Heart left ventricle (tissue), 16 donors: Measurements from ENCODE around the gene SHROOM2. TPM values are rescaled to one million over a fixed set of nuclear protein-coding genes. Genes with fewer than 3 reads are reported as not detected.

ENCODE experiments used
- ATAC-seq, 4 donors: fragments of 200-7000 bp; cut with Tn5 transposase; one replicate each; pipeline ENCODE4 v1.9.1; 2020 to 2022; ENCODE audit warnings: moderate library complexity in 4 of 4, mild to moderate bottlenecking in 3 of 4, moderate number of reproducible peaks in 1 of 4
- DNase-seq, 5 donors: peaks; one replicate each; pipeline ENCODE4 v3.0.0-alpha.2; 2020
- H3K27ac ChIP-seq, 12 donors: fragments of 200-600 bp; sonication (generic) in 4 of 12; one replicate each; pipeline versions ENCODE4 v1.5.0 to v1.8.0; 2016 to 2022; ENCODE audit warnings: mild to moderate bottlenecking in 2 of 12
- H3K27me3 ChIP-seq, 9 donors: fragments of 200-600 bp; sonication (generic) in 2 of 9; one replicate each; pipeline versions ENCODE4 v1.5.1 to v1.8.0; 2016 to 2022; ENCODE audit warnings: mild to moderate bottlenecking in 3 of 9
- H3K36me3 ChIP-seq, 9 donors: fragments of 200-600 bp; sonication (generic) in 2 of 9; one replicate each; pipeline versions ENCODE4 v1.5.0 to v1.8.0; 2018 to 2022; ENCODE audit warnings: mild to moderate bottlenecking in 2 of 9
- H3K4me1 ChIP-seq, 12 donors: fragments of 200-600 bp; sonication (generic) in 4 of 12; one replicate each; pipeline versions ENCODE4 v1.5.0 to v1.8.0; 2016 to 2022; ENCODE audit warnings: mild to moderate bottlenecking in 3 of 12
- H3K4me3 ChIP-seq, 12 donors: fragments of 200-600 bp; sonication (generic) in 4 of 12; one replicate each; pipeline versions ENCODE4 v1.5.0 to v1.8.0; 2017 to 2022; ENCODE audit warnings: mild to moderate bottlenecking in 9 of 12, moderate library complexity in 4 of 12
- H3K9me3 ChIP-seq, 12 donors: fragments of 200-600 bp; sonication (generic) in 4 of 12; one replicate each; pipeline versions ENCODE4 v1.5.0 to v1.8.0; 2016 to 2022; ENCODE audit warnings: mild to moderate bottlenecking in 1 of 12
- POLR2A ChIP-seq, 2 donors: fragments of 450-650 bp; IDR thresholded peaks; one replicate each; pipeline ENCODE4 v1.6.1; 2017; ENCODE audit warnings: antibody characterized with exemption in 2 of 2, mild to moderate bottlenecking in 2 of 2, moderate library complexity in 2 of 2
- WGBS, 4 donors: extraction: QIAGEN DNeasy Blood & Tissue Kit in 2 of 4; methylation state at CpG; one replicate each; pipeline versions ENCODE4 v1.1.5 to v1.1.7; 2013 to 2018; 5-methylcytosine and 5-hydroxymethylcytosine counted together
- intact Hi-C, 10 donors: fragments of 100-400 bp; cut with DNase I; formaldehyde crosslinking; loops; one replicate each; pipeline versions ENCODE4 v1.11.1 to v1.14.2; 2022
- polyA plus RNA-seq, 2 donors: library from polyadenylated mRNA; stranded (reverse); fragments of 200-250 nt; gene quantifications; one replicate each; pipeline ENCODE4 v1.2.3, GENCODE V29; 2013
- total RNA-seq, 9 donors: library from RNA; depleted of rRNA in 2 of 9; stranded (reverse); fragments of >200 nt in 2 of 9; fragmentation: NEBNext Ultra II Directional in 3 of 9; extraction: Animal tissue kit (Norgen Biotek cat#: 25700) in 3 of 9; gene quantifications; one replicate each; pipeline versions ENCODE4 v1.1.0 to v1.2.4, GENCODE V29; 2016 to 2023
- TF ChIP-seq, protein P1 (sequence below), 12 donors: fragments of 200-600 bp; sonication (generic) in 4 of 12; IDR thresholded peaks; one replicate each; pipeline versions ENCODE4 v1.5.0 to v1.8.0; 2018 to 2022; ENCODE audit warnings: antibody characterized with exemption in 12 of 12, mild to moderate bottlenecking in 5 of 12
- donor health status: ischemic (EF 13 %, LVEDD 7.1; RV severe dilation, severe dysfunction).
- donor health status: healthy with polysubstance abuse.
- donor health status: DM: no; HTN: yes; CAD: no.
- donor health status: DM: no; HTN: no; CAD: no.
- donor health status: ischemic (EF 25% LVEDD 6.9; RV normal size, moderate dysfunction).
- donor health status: ischemic (EF 25% LVEDD 5.7; RV mildly dilated, moderate dysfunction).
- donor health status: healthy.
- donor health status: DM: yes; HTN: yes; CAD: no.
- donor health status: ischemic (EF 35%, LVEDD 5.7; RV mildly dilated, moderate dysfunction).
- donor health status: nonischemic (EF 11% LVEDD 7.7; RV severe dilation, severe dysfunction).
- donor health status: DM: yes; HTN: yes; CAD: no.
- donor health status: PGD.
- donor health status: ischemic (EF 29% LVEDD 5.4; RV normal size, mild dysfunction).
- donor health status: nonischemic (EF 23%, LVEDD 6.1; RV moderate dilation, normal function).

The SHROOM2 gene
- total and polyA plus RNA-seq, 11 donors = 0.38 to 1.7 (median 0.83) TPM

DNA sequence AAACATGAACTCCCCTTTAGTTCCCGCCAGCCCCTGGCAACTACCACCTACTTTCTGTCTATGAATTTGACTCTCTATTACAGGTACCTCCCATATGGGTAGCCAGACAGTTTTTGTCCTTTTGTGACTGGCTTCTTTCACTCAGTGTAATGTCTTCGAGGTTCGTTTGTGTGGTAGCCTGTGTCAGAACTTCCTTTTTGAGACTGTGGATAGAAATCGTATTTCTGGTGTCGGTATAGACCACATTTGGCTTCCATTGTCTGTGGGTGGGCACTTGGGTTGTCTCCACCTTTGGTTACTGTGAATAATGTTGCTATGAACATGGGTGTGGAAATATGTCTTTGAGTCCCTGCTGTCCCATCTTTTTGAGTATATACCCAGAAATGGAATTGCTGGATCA is 175.5 kb downstream of the SHROOM2 start:
- ATAC-seq = no peak
- no peak overlapping the region for H3K27ac ChIP-seq
- TF ChIP-seq, protein P1, sequence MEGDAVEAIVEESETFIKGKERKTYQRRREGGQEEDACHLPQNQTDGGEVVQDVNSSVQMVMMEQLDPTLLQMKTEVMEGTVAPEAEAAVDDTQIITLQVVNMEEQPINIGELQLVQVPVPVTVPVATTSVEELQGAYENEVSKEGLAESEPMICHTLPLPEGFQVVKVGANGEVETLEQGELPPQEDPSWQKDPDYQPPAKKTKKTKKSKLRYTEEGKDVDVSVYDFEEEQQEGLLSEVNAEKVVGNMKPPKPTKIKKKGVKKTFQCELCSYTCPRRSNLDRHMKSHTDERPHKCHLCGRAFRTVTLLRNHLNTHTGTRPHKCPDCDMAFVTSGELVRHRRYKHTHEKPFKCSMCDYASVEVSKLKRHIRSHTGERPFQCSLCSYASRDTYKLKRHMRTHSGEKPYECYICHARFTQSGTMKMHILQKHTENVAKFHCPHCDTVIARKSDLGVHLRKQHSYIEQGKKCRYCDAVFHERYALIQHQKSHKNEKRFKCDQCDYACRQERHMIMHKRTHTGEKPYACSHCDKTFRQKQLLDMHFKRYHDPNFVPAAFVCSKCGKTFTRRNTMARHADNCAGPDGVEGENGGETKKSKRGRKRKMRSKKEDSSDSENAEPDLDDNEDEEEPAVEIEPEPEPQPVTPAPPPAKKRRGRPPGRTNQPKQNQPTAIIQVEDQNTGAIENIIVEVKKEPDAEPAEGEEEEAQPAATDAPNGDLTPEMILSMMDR (IDR thresholded peaks at IDR 0.05) = no peak
- no peak for TF ChIP-seq POLR2A (IDR thresholded peaks at IDR 0.05)
- no peaks in the 10 kb centered on the region for H3K9me3 ChIP-seq
- no peak for DNase-seq
- no peak overlapping the region for H3K4me3 ChIP-seq
- H3K36me3 ChIP-seq = no peaks in the 10 kb centered on the region
- peaks cover 0 to 4% (median 0%) of the 10 kb centered on the region in 9 donors for H3K27me3 ChIP-seq
- 82 to 87% (median 85%) methylated on average over 5 of the region's 5 CpGs for WGBS, 4 donors
- H3K4me1 ChIP-seq = no peaks in the 10 kb centered on the region
- intact Hi-C loops = no loop called here

DNA sequence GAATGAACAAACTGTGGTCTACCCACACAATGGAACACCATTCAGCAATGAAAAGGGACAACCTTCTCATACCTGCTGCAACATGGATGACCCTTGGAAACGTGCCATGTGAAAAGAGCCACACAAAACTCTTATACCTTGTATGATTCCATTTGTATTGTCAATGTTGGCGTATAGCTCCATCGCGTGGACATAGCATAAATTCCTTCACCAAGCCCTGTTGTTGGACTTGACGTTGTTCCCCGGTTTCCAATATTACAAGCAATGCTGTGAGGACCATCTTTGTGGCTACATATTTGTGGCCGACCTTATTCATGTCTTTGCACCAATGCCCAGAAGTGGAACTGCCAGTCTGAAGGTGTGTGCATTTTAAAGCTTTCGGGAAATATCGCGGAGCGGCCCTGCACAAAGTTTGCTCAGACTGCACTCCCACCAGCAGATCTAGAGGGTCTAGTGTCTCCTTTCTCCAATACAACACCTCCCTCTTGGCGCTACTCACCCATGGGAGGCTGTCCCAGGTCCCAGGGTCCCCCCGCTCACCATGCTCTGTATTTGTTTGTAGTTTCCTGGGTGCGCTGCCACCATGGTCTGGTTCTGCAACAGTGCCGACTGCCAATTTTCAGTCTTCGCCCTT is 180.7 kb downstream of the SHROOM2 start, which contains the start of gene CLDN34:
CLDN34 (plus strand) TSS at position 584 of the 634 bp plus-strand sequence; CDS start at position 584, 0 bp downstream.
- ATAC-seq = no peak
- peaks cover 0 to 4% (median 0%) of the 10 kb centered on the region in 12 donors for H3K9me3 ChIP-seq
- intact Hi-C loops = no loop called here

DNA sequence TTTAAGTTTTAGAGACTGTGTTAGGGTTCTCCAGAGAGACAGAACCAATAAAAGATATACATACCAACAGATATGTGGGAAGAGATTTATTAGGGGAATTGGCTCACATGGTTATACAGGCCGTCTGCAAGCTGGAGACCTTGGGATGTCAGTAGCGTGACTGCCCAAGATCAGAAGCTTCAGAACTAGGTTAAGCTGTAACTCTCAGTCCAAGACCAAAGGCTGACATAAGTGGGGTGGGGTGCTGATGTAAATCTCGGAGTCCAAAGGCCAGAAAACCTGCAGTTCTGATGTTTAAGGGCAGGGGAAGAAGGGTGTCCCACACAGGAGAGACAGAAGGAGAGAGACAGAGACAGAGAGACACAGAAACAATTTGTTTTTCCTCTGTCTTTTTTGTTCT is 191.4 kb downstream of the SHROOM2 start:
- peaks cover 0 to 5% (median 0%) of the 10 kb centered on the region in 9 donors for H3K27me3 ChIP-seq
- H3K4me3 ChIP-seq = no peak overlapping the region
- peaks cover 0 to 15% (median 0%) of the 10 kb centered on the region in 12 donors for H3K9me3 ChIP-seq
- intact Hi-C loops = no loop called here
- no peak for ATAC-seq
- WGBS, 4 donors = 62 to 92% (median 81%) methylated on average over 3 of the region's 3 CpGs
- no peak for TF ChIP-seq POLR2A (IDR thresholded peaks at IDR 0.05)
- TF ChIP-seq, protein P1 (IDR thresholded peaks at IDR 0.05) = no peak
- peaks cover 0 to 18% (median 0%) of the 10 kb centered on the region in 12 donors for H3K4me1 ChIP-seq
- DNase-seq = no peak
- no peak overlapping the region for H3K27ac ChIP-seq
- H3K36me3 ChIP-seq = no peaks in the 10 kb centered on the region

More for the DNA sequence above, 180.7 kb downstream of the SHROOM2 start, which contains the start of gene CLDN34:
- Histone ChIP-seq H3K4me1 (no peaks in the 10 kb centered on the region), H3K36me3 (no peaks in the 10 kb centered on the region), H3K27ac (no peak within 1 kb of the TSS), H3K4me3 (no peak within 1 kb of the TSS), H3K27me3 (no peaks in the 10 kb centered on the region)
- no peak for TF ChIP-seq POLR2A (IDR thresholded peaks at IDR 0.05)
- TF ChIP-seq, protein P1 (IDR thresholded peaks at IDR 0.05) = no peak
- DNase-seq = no peak
- WGBS, 4 donors = 85 to 95% (median 92%) methylated on average over 15 to 16 of the region's 16 CpGs

DNA sequence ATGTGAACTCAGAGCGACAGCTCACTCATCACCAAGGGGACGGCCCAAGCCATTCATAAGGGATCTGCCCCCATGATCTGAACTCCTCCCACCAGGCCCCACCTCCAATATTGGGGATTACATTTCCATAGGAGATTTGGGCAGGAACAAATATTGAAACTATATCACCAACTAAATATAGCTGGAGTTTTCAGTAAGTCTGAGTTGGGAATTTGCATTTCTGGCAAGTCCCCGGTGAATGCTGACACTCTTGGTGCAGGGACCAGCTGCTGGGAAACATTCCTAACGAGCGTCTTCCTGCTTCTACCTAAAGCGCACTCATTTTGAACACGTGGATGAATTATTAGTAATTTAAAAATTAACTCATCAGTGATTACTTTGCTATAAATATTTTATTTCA is 194.2 kb downstream of the SHROOM2 start:
- peaks cover 0 to 4% (median 0%) of the 10 kb centered on the region in 12 donors for H3K9me3 ChIP-seq
- H3K27ac ChIP-seq = peak overlapping the region in 1 of 12 donors; percentile 89
- 65 to 81% (median 72%) methylated on average over 7 of the region's 7 CpGs for WGBS, 4 donors
- H3K36me3 ChIP-seq = no peaks in the 10 kb centered on the region
- TF ChIP-seq, protein P1 (IDR thresholded peaks at IDR 0.05) = no peak
- no peak for TF ChIP-seq POLR2A (IDR thresholded peaks at IDR 0.05)
- ATAC-seq = no peak
- no peak for DNase-seq
- H3K27me3 ChIP-seq = peaks cover 0 to 4% (median 0%) of the 10 kb centered on the region in 9 donors
- H3K4me3 ChIP-seq = no peak overlapping the region
- peaks cover 0 to 24% (median 0%) of the 10 kb centered on the region in 12 donors for H3K4me1 ChIP-seq
- intact Hi-C loops = loop anchor here in 5 of 10 donors (10.0 kb wide), 4 partner anchors 86 to 856 kb away; no protein-coding TSS in a partner anchor
